Measurements from ENCODE around the gene QRICH1.

The QRICH1 gene

GRCh38 chr3:49032646-49033304 is 61.1 kb downstream of the QRICH1 start:
- DNase-seq (ENCODE audit: low spot score), result no peak

DNA sequence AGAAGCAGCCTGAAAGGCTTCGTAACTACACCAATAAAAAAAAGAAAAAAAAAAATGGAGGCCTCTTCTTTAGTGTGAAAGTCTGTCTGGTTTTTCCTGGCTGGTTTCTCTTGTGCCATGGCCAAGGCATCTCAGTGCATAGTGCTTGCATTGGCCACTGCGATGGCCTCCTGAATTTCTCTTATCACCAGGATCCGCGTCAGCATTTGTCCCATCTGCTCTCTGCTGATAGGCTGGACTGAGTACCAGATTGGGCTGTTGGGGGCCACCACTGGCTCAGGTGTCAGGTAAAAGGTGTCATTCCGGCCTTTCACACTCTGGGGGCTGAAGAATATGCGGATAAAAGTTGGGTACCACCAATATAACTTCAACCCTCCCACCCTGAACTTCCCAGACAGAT is 63.5 kb downstream of the QRICH1 start:
- no peak for DNase-seq (ENCODE audit: low spot score)

DNA sequence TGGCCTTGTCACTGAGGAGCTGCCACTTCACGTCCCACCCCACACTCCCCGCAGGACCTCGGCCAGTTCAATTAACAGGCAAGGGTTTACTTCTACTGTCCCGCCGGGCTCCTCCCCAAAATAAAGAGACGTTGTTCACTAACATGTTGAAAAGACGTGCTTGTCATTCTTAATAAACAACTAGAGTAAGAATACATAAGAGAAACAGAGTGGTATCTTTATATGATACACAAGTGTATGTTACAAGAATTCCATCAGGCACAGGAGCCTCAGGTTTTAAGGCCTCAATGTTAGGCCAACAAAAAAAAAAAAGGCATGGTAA is 64.3 kb downstream of the QRICH1 start:
- DNase-seq (ENCODE audit: low spot score), result no peak

GRCh38 chr3:49028673-49029562 is 65.0 kb downstream of the QRICH1 start, which contains the start of gene IMPDH2:
Gene IMPDH2 (minus strand): TSS chr3:49029398. CDS start chr3:49029350, 48 bp downstream.
- peak; percentile 88 for DNase-seq (ENCODE audit: low spot score)

DNA sequence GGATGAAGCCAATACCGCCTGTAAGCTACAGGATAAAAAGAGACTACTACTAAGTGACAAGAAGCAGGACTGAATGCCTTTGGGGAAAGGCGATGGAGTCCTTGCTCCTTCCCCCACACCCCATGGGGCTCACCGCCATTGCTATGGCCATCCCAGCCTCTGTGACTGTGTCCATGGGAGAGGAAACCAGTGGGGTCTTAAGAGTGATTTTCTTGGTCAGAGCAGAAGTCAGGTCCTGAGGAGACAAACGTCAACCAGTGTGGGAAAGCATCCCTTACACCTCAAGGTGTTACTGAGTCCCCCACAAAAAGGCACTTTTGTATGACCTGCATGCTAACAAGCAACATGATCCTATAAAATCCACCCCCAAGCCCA is 65.6 kb downstream of the QRICH1 start:
- no peak for DNase-seq (ENCODE audit: low spot score)

GRCh38 chr3:49027634-49028033 is 66.2 kb downstream of the QRICH1 start:
- no peak for DNase-seq (ENCODE audit: low spot score)

- no peak for DNase-seq (ENCODE audit: low spot score)
These were observed 67.3 kb downstream of the QRICH1 start for GRCh38 chr3:49026536-49026935.

GRCh38 chr3:49025793-49026520 is 67.9 kb downstream of the QRICH1 start:
- DNase-seq (ENCODE audit: low spot score), result no peak

- peak; percentile 44 for DNase-seq (ENCODE audit: low spot score)
These were observed 68.7 kb downstream of the QRICH1 start for GRCh38 chr3:49025005-49025792.

DNA sequence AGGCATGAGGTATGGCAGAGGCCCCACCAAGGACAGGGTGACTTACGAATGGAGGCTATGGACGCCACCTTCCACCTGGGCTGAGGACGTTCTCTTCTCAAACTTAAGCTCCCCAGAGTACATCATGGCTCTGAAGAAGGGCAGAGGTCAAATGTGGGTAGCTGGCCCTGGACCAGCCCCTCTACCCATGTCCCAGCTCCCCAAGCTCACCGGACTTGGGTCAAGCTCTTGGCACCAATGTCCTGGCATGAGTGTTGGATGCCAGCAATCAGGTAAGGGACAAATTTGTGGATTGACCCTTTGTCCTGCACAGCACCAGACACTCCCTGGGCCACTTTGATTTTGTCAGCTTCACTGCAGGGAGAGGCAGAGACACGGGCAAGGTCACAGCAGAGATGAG is 69.4 kb downstream of the QRICH1 start:
- DNase-seq (ENCODE audit: low spot score), result no peak

DNA sequence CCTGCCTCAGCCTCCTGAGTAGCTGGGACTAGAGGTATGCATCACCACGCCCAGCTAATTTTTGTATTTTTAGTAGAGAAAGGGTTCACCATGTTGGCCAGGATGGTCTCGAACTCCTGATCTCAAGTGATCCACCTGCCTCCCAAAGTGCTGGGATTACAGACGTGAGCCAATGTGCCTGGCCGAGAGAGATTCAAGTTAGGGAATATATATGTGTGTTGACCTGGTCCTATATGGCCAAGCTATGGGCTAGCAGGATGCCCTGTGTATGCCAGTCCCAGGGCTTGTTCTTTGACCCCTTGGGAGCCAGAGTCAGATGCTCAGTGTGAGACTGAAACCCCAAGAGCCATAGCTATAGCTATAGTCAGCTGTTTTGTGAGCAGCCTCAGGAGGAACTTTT is 70.1 kb downstream of the QRICH1 start:
- no peak for DNase-seq (ENCODE audit: low spot score)

- DNase-seq (ENCODE audit: low spot score), result peak; percentile 41
These were observed 71.1 kb downstream of the QRICH1 start for GRCh38 chr3:49022688-49023171.

DNA sequence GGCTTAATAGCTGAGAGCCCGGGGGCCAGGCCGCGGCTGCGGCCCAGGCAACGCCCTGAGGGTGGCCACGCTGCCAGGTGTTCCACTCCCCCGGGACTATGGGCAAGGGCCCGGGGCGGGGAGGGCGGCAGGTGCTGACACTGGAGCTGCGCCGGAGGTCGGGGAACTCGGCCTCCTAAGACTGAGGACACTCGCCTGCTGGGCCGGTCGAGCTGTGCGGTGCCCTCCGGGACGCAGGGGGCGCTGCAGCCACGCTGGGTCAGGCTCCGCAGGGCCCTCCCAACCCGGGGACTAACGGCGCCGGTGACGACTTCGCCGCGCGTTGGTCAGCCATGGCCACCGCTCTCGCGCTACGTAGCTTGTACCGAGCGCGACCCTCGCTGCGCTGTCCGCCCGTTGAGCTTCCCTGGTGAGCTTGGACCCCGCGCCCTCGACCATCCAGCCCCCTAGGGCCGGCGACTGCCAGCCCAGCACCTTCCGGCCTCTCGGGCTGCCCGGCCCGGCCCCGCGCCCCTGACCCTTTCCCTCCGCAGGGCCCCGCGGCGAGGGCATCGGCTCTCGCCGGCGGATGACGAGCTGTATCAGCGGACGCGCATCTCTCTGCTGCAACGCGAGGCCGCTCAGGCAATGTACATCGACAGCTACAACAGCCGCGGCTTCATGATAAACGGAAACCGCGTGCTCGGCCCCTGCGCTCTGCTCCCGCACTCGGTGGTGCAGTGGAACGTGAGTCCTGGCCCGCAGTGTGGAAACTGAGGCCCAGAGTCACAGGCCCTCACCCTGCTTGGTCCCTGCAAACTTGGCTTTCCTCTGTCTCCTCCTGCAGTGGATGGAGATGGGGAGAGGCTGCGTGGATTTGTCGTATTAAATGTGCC is 71.8 kb downstream of the QRICH1 start, which contains the start of gene NDUFAF3:
Gene NDUFAF3 (plus strand): TSS at position 309 of the 875 bp plus-strand sequence. CDS start 24 bp downstream, at position 333.
- peak; percentile 94 for DNase-seq (ENCODE audit: low spot score)

DNA sequence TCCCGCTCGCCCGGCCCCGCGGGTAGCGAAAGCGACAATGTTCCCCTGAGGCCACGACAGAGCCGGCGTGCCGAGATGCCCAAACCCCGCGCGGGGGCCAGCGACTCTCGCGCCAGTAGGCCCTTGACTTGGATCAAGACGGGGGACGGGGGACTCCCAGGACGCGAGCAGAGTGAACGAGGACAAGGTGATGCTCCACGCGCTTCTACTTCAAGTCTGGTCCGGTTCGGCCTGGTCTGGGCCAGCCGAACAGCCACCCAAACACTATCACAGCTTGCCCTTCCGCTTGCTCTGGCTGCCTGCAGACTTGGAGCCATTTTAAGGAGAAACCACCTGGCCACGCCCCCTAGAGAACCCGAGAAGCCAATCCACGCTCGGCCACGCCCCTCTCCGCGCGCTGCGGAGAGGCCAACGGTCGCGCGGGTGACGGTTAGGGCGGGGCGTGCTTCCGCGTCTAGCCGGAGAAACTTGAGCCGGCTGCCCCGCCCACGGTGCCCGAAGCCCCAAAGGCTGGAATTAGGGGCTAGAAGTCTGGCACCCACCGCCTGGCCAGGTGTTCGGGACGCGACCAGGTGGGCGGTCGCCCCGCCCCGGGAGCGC is 72.6 kb downstream of the QRICH1 start:
- DNase-seq (ENCODE audit: low spot score), result peak; percentile 95

DNA sequence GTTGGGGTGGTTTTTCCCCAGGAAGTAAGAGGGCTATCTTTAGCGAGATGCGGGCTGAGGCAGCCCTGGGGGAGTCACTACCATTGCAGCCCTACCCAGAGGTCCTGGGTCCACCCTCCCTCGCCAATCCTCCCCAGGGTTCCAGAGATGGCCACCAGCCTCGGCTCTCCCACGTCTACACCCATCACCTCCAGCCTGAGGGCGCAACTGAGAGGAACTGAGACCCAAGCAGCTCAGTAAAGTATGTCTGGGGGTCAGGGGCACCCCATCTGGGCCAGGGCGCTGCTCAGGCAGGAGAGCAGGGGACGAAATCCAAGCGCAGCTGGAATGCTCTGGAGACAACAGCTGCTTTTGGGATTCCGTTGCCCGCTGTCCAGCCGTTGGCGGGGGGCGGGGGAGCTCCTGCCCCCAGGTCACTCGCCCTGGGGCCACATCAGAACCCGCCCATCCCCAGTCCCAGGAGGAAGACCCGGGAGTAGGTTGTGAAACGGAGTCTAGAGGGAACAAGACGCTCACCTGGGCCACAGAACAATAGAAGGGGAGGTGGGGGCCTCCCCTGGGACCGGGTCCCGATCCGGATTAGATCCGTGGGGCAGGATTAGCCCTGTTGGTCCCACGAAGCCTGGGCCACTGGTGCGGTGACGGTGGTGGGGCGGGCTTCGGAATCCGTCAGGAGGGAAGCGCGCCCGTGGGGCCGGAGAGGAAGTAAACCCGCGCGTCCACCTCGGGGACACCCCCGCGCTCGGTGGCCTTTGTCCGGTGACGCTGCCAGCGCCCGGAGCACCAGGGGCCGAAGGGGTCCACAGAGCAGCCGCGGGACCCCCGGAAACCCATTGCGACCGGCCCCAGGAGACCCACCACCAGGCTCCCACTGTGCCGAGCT is 73.3 kb downstream of the QRICH1 start:
- DNase-seq (ENCODE audit: low spot score), result peak; percentile 47

- no peak for DNase-seq (ENCODE audit: low spot score)
These were observed 73.9 kb downstream of the QRICH1 start for GRCh38 chr3:49019941-49020329.

DNA sequence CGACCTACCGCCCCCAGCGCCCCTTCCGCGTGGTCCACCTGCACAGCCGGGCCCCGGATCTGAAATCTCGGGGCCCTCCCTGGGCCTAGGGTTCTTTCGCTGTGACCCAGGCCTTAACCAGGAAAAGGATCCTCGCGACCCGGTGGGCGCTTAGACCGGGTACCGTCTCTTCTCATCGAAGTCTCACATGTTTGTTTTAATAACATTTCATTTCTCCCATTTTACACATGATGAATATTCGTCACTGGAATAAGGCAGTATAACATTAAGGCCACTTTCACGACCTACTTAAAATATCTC is 75.2 kb downstream of the QRICH1 start:
- DNase-seq (ENCODE audit: low spot score), result no peak

DNA sequence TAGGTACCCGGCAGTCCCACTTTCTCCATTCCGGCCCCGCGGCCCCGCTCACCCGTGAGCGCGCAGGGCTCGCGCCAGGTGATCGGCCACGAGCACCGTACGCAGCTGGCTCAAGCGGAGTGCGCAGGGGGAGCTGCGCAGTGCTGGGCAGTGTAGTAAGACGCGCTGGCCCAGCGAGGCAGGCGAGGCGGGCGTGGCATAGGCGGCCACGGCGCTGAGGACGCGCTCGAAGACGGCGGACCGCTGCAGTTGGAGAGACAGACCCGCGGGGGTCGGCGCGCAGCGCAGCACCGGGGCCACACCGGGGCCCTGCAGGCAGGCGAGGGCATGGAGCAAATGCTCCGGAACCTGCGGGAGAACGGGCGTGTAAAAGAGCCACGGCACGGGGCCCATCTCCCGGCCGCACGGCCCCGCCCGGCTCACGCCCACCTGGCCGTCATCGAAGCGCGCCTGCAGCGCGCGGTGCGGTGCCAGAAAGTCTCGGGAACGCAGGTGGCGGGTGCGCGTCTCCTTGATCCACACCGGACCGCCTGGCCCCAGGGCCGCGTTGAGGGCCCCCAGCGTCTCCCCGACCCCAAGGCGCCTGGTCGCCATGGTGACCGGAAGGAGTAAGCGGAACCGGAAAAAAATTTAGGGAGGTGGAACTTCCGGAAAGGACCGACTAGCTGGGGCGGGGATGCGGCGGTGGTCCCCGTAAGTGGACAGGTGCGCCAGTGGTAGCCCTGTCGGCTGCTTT is 75.7 kb downstream of the QRICH1 start, which contains the start of gene DALRD3:
Gene DALRD3 (minus strand): TSS at position 610 of the 736 bp plus-strand sequence. CDS start 16 bp downstream, at position 594.
- peak; percentile 59 for DNase-seq (ENCODE audit: low spot score)
